Measurements from ENCODE around the gene HOXD1.

DNA sequence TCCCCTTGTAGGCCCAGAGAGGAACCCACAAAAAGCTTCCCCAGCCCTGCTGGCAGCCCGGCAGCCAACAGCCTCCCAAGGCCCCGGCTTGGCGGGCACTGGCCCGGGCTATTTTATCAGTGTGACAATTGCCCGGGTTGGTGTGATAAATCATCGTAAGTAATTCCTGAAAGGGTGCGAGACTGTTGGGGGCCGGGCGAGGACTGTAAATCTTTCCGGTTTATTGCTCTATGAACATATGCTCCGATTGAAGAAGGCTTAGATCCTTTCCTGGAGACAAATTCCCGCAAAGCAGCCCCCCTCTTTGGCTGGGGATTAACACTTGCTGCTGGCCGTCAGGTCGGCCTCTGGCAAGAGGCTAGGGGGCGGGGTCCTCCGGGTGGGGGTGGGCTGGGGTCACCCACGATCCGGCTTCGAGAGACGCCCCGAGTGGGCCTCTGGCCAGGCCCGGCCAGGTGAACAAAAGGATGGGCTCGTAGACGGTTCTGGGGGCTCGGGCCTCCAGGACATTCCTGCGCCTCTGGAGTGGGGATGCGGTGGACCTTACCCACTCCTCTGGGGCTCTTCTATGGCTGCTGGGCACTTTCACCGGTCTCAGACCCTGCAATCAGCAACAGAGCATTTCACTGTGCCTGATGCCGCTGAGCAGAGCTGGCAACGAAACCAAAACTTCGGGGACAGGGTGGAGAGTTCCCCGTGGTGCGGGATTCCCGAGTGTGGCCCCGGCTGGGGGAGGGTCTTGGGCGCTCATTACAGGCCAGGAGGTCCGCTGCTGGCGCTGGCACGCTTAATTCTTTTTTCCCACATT, 29.4 kb upstream of the HOXD1 start:
- no peak for TF ChIP-seq CTCF (IDR thresholded peaks at IDR 0.05)
- TF ChIP-seq POLR2A (IDR thresholded peaks at IDR 0.05): no peak

Measured in esophagus squamous epithelium (tissue), 4 donors.